22Rv1 (cell line): Measurements from ENCODE around the gene CRTC2.
A peak's percentile ranks its signal among the peaks of the same experiment; 100 is the strongest.

Experiments used
- ZFX ChIP-seq: fragments of 450-650 bp; IDR thresholded peaks from 2 replicates; pipeline ENCODE4 v1.6.1; 2017; ENCODE audit warnings: antibody characterized with exemption, borderline replicate concordance
- TF ChIP-seq, protein P1 (sequence below): fragments of 450-650 bp; IDR thresholded peaks from 2 replicates; pipeline ENCODE4 v1.5.1; 2017; ENCODE audit warnings: mild to moderate bottlenecking

DNA sequence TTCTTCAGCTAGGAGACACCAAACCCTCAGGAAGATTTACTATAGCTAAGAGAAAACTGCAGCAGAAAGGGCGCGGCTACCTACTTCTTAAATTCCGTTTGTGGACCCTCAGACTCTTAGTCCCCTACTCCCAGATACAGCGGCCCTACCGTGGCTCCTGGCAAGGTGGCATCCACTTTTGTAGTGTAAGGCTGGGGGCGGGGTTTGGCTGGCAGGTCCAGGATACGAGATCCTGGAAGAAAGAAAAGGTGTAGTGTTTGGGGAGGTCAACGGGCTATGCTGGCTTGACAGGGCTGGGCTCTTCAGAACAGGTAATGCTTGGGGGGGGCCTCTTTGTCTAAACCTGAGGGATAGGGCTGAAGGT lies 9.6 kb upstream of the CRTC2 start:
- TF ChIP-seq, protein P1, sequence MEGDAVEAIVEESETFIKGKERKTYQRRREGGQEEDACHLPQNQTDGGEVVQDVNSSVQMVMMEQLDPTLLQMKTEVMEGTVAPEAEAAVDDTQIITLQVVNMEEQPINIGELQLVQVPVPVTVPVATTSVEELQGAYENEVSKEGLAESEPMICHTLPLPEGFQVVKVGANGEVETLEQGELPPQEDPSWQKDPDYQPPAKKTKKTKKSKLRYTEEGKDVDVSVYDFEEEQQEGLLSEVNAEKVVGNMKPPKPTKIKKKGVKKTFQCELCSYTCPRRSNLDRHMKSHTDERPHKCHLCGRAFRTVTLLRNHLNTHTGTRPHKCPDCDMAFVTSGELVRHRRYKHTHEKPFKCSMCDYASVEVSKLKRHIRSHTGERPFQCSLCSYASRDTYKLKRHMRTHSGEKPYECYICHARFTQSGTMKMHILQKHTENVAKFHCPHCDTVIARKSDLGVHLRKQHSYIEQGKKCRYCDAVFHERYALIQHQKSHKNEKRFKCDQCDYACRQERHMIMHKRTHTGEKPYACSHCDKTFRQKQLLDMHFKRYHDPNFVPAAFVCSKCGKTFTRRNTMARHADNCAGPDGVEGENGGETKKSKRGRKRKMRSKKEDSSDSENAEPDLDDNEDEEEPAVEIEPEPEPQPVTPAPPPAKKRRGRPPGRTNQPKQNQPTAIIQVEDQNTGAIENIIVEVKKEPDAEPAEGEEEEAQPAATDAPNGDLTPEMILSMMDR = peak; percentile 21; the same call in 1 of the 2 replicates
- TF ChIP-seq ZFX = no peak
